OCI-LY7 (cell line): ENCODE data around the gene CDK14. TPM values are rescaled to one million over a fixed set of nuclear protein-coding genes. Genes with fewer than 3 reads are reported as not detected.

Experiments
- BruUV-seq: library from RNA; stranded (reverse); fragments of 400-500 nt; replicated peaks from 2 replicates; lab custom pipeline; 2021; lab: Mats Ljungman, UMichigan
- CTCF ChIA-PET: fragments of 300-600 bp; sonication (Branson Sonifier 250); formaldehyde crosslinking; loops from one replicate; lab custom pipeline; 2022; ENCODE audit warnings: antibody characterized with exemption; ENCODE audit not compliant: unreplicated experiment; lab: Charles Lee
- POLR2A ChIA-PET: fragments of 300-600 bp; sonication (Branson Sonifier 250); formaldehyde crosslinking; loops from one replicate; lab custom pipeline; 2022; ENCODE audit warnings: antibody characterized with exemption; lab: Charles Lee
- DNase-seq: peaks from one replicate; pipeline ENCODE4 v3.0.0-alpha.2; 2015; ENCODE audit warnings: low spot score
- H2AFZ ChIP-seq: fragments of 200-600 bp; sonication (generic), shearing (Covaris generic); 2 replicates; pipeline ENCODE4 v1.6.1; 2014; ENCODE audit warnings: mild to moderate bottlenecking, antibody characterized with exemption, low read length, moderate library complexity
- H3K27ac ChIP-seq: fragments of 200-600 bp; sonication (generic); 2 replicates; pipeline ENCODE4 v1.5.1; 2014; ENCODE audit warnings: mixed run types, low read depth, mild to moderate bottlenecking, moderate library complexity, low read length, inconsistent platforms; ENCODE audit not compliant: poor library complexity, severe bottlenecking
- H3K36me3 ChIP-seq: fragments of 200-600 bp; sonication (generic); 2 replicates; pipeline ENCODE4 v1.6.1; 2014; ENCODE audit warnings: mild to moderate bottlenecking, antibody characterized with exemption, low read length, moderate library complexity, mixed read lengths; ENCODE audit not compliant: insufficient read depth
- H3K4me1 ChIP-seq: fragments of 200-600 bp; sonication (generic); 2 replicates; pipeline ENCODE4 v1.5.1; 2014; ENCODE audit warnings: mild to moderate bottlenecking, low read length; ENCODE audit not compliant: insufficient read depth, poor library complexity, severe bottlenecking
- H3K4me2 ChIP-seq: fragments of 200-600 bp; sonication (generic); 2 replicates; pipeline ENCODE4 v1.6.1; 2014; ENCODE audit warnings: mild to moderate bottlenecking, low read length
- H3K4me3 ChIP-seq: fragments of 200-600 bp; sonication (generic); 2 replicates; pipeline ENCODE4 v1.5.1; 2014; ENCODE audit warnings: mild to moderate bottlenecking, low read depth, low read length; ENCODE audit not compliant: poor library complexity, severe bottlenecking
- H3K79me2 ChIP-seq: fragments of 200-600 bp; sonication (generic); 2 replicates; pipeline ENCODE4 v1.6.1; 2016; ENCODE audit warnings: low read depth, mild to moderate bottlenecking, low read length, moderate library complexity, mixed read lengths; ENCODE audit not compliant: insufficient read depth
- H3K9me2 ChIP-seq: fragments of 200-600 bp; sonication (generic); 2 replicates; pipeline ENCODE4 v1.6.1; 2016; ENCODE audit warnings: mild to moderate bottlenecking, low read length, mixed read lengths; ENCODE audit not compliant: insufficient read depth
- H3K9me3 ChIP-seq: fragments of 200-600 bp; sonication (generic); 2 replicates; pipeline ENCODE4 v1.6.1; 2014; ENCODE audit warnings: mild to moderate bottlenecking, mixed run types, low read length, mixed read lengths
- H4K20me1 ChIP-seq: fragments of 200-600 bp; sonication (generic); 2 replicates; pipeline ENCODE4 v1.6.1; 2014; ENCODE audit warnings: mild to moderate bottlenecking, antibody characterized with exemption, low read length, moderate library complexity, mixed read lengths; ENCODE audit not compliant: insufficient read depth
- EZH2phosphoT487 ChIP-seq: fragments of 200-600 bp; sonication (generic); IDR thresholded peaks from 2 replicates; pipeline ENCODE4 v1.6.1; 2018; ENCODE audit warnings: low read depth, borderline replicate concordance, mild to moderate bottlenecking, mixed run types, antibody characterized with exemption, low read length, moderate library complexity, mixed read lengths
- intact Hi-C: fragments of 100-400 bp; cut with micrococcal nuclease; formaldehyde crosslinking; loops from one replicate; pipeline ENCODE4 v1.10.0; 2022; ENCODE audit not compliant: unreplicated experiment
- total RNA-seq, 2 experiments: library from RNA; depleted of rRNA in 1 of 2; stranded (reverse); fragments of >200 nt in 1 of 2; shearing (Covaris generic) in 1 of 2; gene quantifications; 2 replicates each; pipeline ENCODE4 v1.2.3, GENCODE V29; 2014 to 2022
- TF ChIP-seq, protein P1 (sequence below): fragments of 200-600 bp; sonication (generic); conservative IDR thresholded peaks from 2 replicates; pipeline ENCODE4 v1.5.1; 2014; ENCODE audit warnings: mild to moderate bottlenecking, antibody characterized with exemption, low read length, moderate library complexity, mixed read lengths

The CDK14 gene
- total RNA-seq, 2 experiments from 2014 or later: 90.7 to 111 TPM

DNA sequence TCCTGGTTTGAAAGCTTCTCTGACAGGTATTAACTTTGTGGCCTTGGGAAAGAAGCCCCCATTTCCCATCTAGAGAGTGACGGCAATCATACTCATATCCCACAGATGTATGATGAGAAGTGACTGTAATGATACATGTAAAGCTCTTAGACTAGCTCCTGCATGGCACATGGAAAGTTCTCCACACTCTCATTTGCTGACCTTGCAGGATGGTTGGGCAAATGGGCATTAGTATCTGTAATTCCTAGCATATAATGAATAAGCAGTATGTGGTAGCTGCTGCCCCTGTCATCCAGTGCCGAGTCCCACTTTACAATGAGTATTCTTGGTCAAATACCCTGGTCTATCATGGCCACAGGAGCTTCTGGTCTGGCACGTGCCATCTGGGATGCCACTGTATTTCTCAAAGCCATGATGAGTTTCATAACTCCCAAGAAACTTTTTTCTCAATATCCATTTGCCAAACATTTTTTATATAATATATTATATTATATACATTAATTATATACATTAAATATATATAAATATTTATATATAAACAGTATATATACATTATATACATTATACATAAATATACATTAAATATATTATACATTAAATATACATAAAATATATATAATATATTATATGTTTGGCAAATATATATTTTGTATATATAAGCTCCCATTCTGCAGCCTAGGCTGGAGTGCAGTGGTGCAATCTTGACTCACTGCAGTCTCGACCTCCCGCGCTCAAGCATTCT, 561.6 kb downstream of the CDK14 start:
- Histone ChIP-seq H3K4me3 (no peak overlapping the region), H3K9me3 (no peaks in the 10 kb centered on the region), H3K79me2 (no peaks in the 10 kb centered on the region), H3K4me2 (no peak overlapping the region), H3K27ac (no peak overlapping the region), H3K4me1 (no peaks in the 10 kb centered on the region), H3K36me3 (no peaks in the 10 kb centered on the region), H4K20me1 (no peaks in the 10 kb centered on the region), H2AFZ (no peak overlapping the region), H3K9me2 (no peaks in the 10 kb centered on the region)
- BruUV-seq: no TSS peak
- no peak for DNase-seq
- intact Hi-C loops: no loop called here
- POLR2A ChIA-PET: no interaction called here
- CTCF ChIA-PET: no interaction called here
- TF ChIP-seq EZH2phosphoT487: no peak
- TF ChIP-seq, protein P1, sequence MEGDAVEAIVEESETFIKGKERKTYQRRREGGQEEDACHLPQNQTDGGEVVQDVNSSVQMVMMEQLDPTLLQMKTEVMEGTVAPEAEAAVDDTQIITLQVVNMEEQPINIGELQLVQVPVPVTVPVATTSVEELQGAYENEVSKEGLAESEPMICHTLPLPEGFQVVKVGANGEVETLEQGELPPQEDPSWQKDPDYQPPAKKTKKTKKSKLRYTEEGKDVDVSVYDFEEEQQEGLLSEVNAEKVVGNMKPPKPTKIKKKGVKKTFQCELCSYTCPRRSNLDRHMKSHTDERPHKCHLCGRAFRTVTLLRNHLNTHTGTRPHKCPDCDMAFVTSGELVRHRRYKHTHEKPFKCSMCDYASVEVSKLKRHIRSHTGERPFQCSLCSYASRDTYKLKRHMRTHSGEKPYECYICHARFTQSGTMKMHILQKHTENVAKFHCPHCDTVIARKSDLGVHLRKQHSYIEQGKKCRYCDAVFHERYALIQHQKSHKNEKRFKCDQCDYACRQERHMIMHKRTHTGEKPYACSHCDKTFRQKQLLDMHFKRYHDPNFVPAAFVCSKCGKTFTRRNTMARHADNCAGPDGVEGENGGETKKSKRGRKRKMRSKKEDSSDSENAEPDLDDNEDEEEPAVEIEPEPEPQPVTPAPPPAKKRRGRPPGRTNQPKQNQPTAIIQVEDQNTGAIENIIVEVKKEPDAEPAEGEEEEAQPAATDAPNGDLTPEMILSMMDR: no peak

DNA sequence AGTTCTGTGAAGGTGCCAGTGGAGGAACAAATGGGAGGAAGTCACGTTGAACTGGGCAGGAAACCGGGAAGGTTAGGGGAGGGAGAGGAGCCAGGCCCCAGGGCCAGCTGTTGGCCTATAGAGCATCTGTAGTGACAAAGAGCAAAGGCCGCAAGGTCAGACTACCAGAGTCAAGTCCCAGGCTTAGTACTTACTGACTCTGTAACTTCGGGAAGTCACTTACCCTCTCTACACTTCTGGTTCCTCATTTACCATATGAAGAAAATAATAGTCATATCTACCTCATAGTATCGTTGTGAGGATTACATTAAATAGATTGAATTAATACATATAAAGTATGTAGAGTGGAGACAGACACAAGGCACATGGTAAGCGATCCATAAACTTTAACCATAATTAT, 566.3 kb downstream of the CDK14 start:
- Histone ChIP-seq H2AFZ (no peak overlapping the region), H3K36me3 (no peaks in the 10 kb centered on the region), H3K4me2 (no peak overlapping the region), H3K27ac (no peak overlapping the region), H3K9me3 (no peaks in the 10 kb centered on the region), H3K4me3 (no peak overlapping the region), H4K20me1 (no peaks in the 10 kb centered on the region), H3K79me2 (no peaks in the 10 kb centered on the region), H3K9me2 (no peaks in the 10 kb centered on the region), H3K4me1 (peaks cover 15% of the 10 kb centered on the region)
- TF ChIP-seq EZH2phosphoT487: no peak
- TF ChIP-seq, protein P1: no peak
- POLR2A ChIA-PET: interaction anchor here (0.6 kb wide), 1 partner anchor 818 kb away, joined by 8 read pairs; no protein-coding TSS in a partner anchor
- intact Hi-C loops: no loop called here
- no peak for DNase-seq
- CTCF ChIA-PET: no interaction called here
- no TSS peak for BruUV-seq

DNA sequence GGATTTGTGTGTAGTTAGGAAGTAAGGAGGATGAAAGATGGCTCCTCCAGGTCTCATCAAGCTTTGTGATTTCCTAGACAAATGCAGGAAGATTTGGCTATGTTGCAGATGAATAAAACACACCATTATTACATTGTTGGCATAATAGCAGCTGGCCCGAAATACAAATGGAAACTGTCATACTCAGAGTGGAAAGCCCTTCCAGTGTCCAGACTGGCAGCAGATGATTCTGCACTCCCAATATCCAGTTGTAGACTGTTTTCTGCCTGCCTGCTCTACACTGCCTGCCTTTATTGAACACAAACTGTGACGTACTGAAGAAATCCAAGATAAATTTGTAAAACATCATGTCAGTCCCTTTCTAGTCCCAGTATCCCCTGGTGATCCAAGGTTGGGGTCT, 568.4 kb downstream of the CDK14 start:
- Histone ChIP-seq H3K4me2 (no peak overlapping the region), H3K4me3 (no peak overlapping the region), H3K27ac (no peak overlapping the region), H3K9me3 (no peaks in the 10 kb centered on the region), H3K79me2 (no peaks in the 10 kb centered on the region), H3K9me2 (no peaks in the 10 kb centered on the region), H4K20me1 (no peaks in the 10 kb centered on the region), H3K36me3 (no peaks in the 10 kb centered on the region), H2AFZ (no peak overlapping the region), H3K4me1 (peaks cover 15% of the 10 kb centered on the region)
- TF ChIP-seq, protein P1: no peak
- TF ChIP-seq EZH2phosphoT487: no peak
- CTCF ChIA-PET: no interaction called here
- DNase-seq: no peak
- POLR2A ChIA-PET: no interaction called here
- intact Hi-C loops: no loop called here
- no TSS peak for BruUV-seq
